HL-60 (cell line): Measurements from ENCODE around the gene ARL14.

ENCODE experiments used
- DNase-seq, 2 experiments: peaks; one replicate each; pipeline ENCODE4 v3.0.0-alpha.2; 2010 to 2020; ENCODE audit warnings: low read depth in 1 of 2, low spot score in 1 of 2
- H3K27ac ChIP-seq: fragments of 250-450 bp; sonication (Bioruptor Pico); replicated peaks from 2 replicates; pipeline ENCODE4 v1.5.1; 2020; ENCODE audit warnings: mild to moderate bottlenecking, moderate library complexity
- H3K27me3 ChIP-seq: fragments of 250-450 bp; sonication (Bioruptor Pico); 2 replicates; pipeline ENCODE4 v1.5.1; 2021; ENCODE audit warnings: mild to moderate bottlenecking, moderate library complexity; ENCODE audit not compliant: insufficient read depth, poor library complexity, severe bottlenecking
- H3K4me3 ChIP-seq: replicated peaks from 2 replicates; pipeline ENCODE4 v1.5.1; 2011; ENCODE audit warnings: mild to moderate bottlenecking, control low read depth, low read length; ENCODE audit not compliant: insufficient read depth
- CTCF ChIP-seq: IDR thresholded peaks from one replicate; pipeline ENCODE4 v1.5.1; 2011; ENCODE audit warnings: low read length, control low read depth, inconsistent platforms; ENCODE audit not compliant: insufficient read depth
- GABPA ChIP-seq: IDR thresholded peaks from 2 replicates; pipeline ENCODE4 v1.6.1; 2012; ENCODE audit warnings: low read depth
- POLR2AphosphoS5 ChIP-seq: IDR thresholded peaks from 2 replicates; pipeline ENCODE4 v1.6.1; 2012; ENCODE audit warnings: low read depth
- REST ChIP-seq: IDR thresholded peaks from 2 replicates; pipeline ENCODE4 v1.6.1; 2012; ENCODE audit warnings: low read depth; ENCODE audit not compliant: insufficient replicate concordance
- SPI1 ChIP-seq: IDR thresholded peaks from 2 replicates; pipeline ENCODE4 v1.6.1; 2012; ENCODE audit warnings: low read depth, mild to moderate bottlenecking, borderline replicate concordance

The ARL14 gene

GRCh38 chr3:160719710-160720109 lies 42.8 kb downstream of the ARL14 start:
- no peak for DNase-seq
- Histone ChIP-seq H3K27me3 (no peaks in the 10 kb centered on the region), H3K4me3 (no peak overlapping the region), H3K27ac (no peak overlapping the region)
- no peak for TF ChIP-seq SPI1
- no peak for TF ChIP-seq REST
- TF ChIP-seq GABPA, result no peak
- no peak for TF ChIP-seq POLR2AphosphoS5
- TF ChIP-seq CTCF, result no peak

GRCh38 chr3:160720123-160720746 lies 43.3 kb downstream of the ARL14 start:
- H3K4me3 ChIP-seq, result no peak overlapping the region
- TF ChIP-seq GABPA, result no peak
- no peak for TF ChIP-seq SPI1
- TF ChIP-seq REST, result no peak
- no peak for TF ChIP-seq POLR2AphosphoS5
- TF ChIP-seq CTCF, result no peak
- peaks cover 2% of the 10 kb centered on the region for H3K27me3 ChIP-seq
- no peak for DNase-seq
- no peak overlapping the region for H3K27ac ChIP-seq

GRCh38 chr3:160722331-160722730 lies 45.4 kb downstream of the ARL14 start:
- H3K4me3 ChIP-seq, result no peak overlapping the region
- DNase-seq, result no peak
- TF ChIP-seq SPI1 (no peak), REST (no peak), POLR2AphosphoS5 (no peak), GABPA (no peak), CTCF (no peak)

More at GRCh38 chr3:160722331-160722730, 45.4 kb downstream of the ARL14 start:
- no peak overlapping the region for H3K27ac ChIP-seq
- peaks cover 4% of the 10 kb centered on the region for H3K27me3 ChIP-seq
